RWPE2 (cell line): ENCODE results near the gene CYB5D1.

Experiments used
- ATAC-seq: fragments of 200-7000 bp; cut with Tn5 transposase; 3 replicates; pipeline ENCODE4 v1.9.1; 2021; ENCODE audit warnings: low read depth
- DNase-seq: peaks from one replicate; pipeline ENCODE4 v3.0.0-alpha.2; 2020; ENCODE audit warnings: low spot score
- H3K27ac ChIP-seq: fragments of 450-650 bp; 2 replicates; pipeline ENCODE4 v1.5.1; 2017; ENCODE audit warnings: mild to moderate bottlenecking; ENCODE audit not compliant: poor library complexity, severe bottlenecking
- H3K27me3 ChIP-seq: fragments of 250-450 bp; sonication (Bioruptor Pico); 2 replicates; pipeline ENCODE4 v1.5.1; 2021; ENCODE audit warnings: mild to moderate bottlenecking, moderate library complexity; ENCODE audit not compliant: insufficient read depth, poor library complexity, severe bottlenecking
- H3K36me3 ChIP-seq: fragments of 250-450 bp; sonication (Bioruptor Pico); 2 replicates; pipeline ENCODE4 v1.5.1; 2020; ENCODE audit warnings: low read depth, mild to moderate bottlenecking, moderate library complexity
- H3K4me1 ChIP-seq: fragments of 250-450 bp; sonication (Bioruptor Pico); 2 replicates; pipeline ENCODE4 v1.5.1; 2021; ENCODE audit warnings: mild to moderate bottlenecking, moderate library complexity; ENCODE audit not compliant: insufficient read depth, poor library complexity, severe bottlenecking
- H3K4me3 ChIP-seq: fragments of 250-450 bp; sonication (Bioruptor Pico); 2 replicates; pipeline ENCODE4 v1.5.1; 2021; ENCODE audit warnings: mild to moderate bottlenecking, moderate library complexity; ENCODE audit not compliant: severe bottlenecking
- H3K9me3 ChIP-seq: fragments of 250-450 bp; sonication (Bioruptor Pico); 2 replicates; pipeline ENCODE4 v1.5.1; 2021; ENCODE audit warnings: mild to moderate bottlenecking, moderate library complexity; ENCODE audit not compliant: severe bottlenecking
- CTCF ChIP-seq: fragments of 450-650 bp; IDR thresholded peaks from one replicate; pipeline ENCODE4 v1.5.1; 2017; ENCODE audit warnings: mild to moderate bottlenecking, moderate library complexity; ENCODE audit not compliant: poor library complexity, severe bottlenecking

The CYB5D1 gene

GRCh38 chr17:7816926-7817642, 40.7 kb upstream of the CYB5D1 start:
- no peak for ATAC-seq
- Histone ChIP-seq H3K4me3 (no peak overlapping the region), H3K9me3 (no peaks in the 10 kb centered on the region), H3K27me3 (no peaks in the 10 kb centered on the region), H3K4me1 (no peaks in the 10 kb centered on the region), H3K27ac (no peak overlapping the region), H3K36me3 (no peaks in the 10 kb centered on the region)
- no peak for TF ChIP-seq CTCF
- no peak for DNase-seq

GRCh38 chr17:7817643-7817964, 40.2 kb upstream of the CYB5D1 start:
- Histone ChIP-seq H3K4me1 (no peaks in the 10 kb centered on the region), H3K36me3 (no peaks in the 10 kb centered on the region), H3K9me3 (no peaks in the 10 kb centered on the region), H3K27me3 (no peaks in the 10 kb centered on the region), H3K27ac (no peak overlapping the region), H3K4me3 (no peak overlapping the region)
- DNase-seq (no peak), ATAC-seq (no peak)
- no peak for TF ChIP-seq CTCF

GRCh38 chr17:7818026-7818425, 39.8 kb upstream of the CYB5D1 start:
- Histone ChIP-seq H3K9me3 (no peaks in the 10 kb centered on the region), H3K4me3 (no peak overlapping the region), H3K36me3 (no peaks in the 10 kb centered on the region), H3K27me3 (no peaks in the 10 kb centered on the region), H3K27ac (no peak overlapping the region), H3K4me1 (no peaks in the 10 kb centered on the region)
- DNase-seq, result no peak
- ATAC-seq, result no peak
- TF ChIP-seq CTCF, result no peak

DNA sequence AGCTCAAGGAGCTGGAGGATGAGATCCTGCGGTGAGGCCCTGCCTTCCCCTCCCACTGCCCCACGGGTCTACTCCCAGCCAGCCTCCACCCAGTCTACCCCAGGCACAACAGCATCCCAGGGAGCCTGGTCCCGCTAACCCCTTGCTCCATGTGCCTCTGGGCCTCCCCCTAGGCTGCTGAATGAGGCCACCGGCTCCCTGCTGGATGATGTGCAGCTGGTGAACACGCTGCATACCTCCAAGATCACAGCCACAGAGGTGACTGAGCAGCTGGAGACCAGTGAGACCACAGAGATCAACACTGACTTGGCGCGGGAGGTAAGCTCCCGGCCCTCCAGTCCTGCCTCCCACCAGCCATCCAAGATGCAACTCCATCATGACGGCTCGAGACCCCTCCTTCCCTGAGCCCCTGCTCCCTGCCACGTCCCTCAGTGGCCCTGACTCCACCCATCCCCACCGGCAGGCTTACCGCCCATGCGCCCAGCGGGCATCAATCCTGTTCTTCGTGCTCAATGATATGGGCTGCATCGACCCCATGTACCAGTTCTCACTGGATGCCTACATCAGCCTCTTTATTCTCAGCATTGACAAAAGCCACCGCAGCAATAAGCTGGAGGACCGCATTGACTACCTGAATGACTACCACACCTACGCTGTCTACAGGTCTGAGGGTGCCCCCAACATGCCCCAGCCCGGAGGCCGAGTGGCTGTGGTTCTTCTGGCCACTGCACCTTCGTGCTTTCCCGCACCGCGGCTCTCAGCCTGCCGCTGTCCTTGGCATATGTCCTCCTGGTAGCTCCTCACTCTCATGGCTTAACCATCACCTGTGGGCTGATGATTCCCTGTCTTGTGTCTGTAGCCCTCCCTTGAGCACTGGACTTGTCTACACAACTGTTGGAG, 38.8 kb upstream of the CYB5D1 start:
- no peaks in the 10 kb centered on the region for H3K27me3 ChIP-seq
- DNase-seq (no peak), ATAC-seq (no peak)
- no peak for TF ChIP-seq CTCF
- no peaks in the 10 kb centered on the region for H3K9me3 ChIP-seq
- no peaks in the 10 kb centered on the region for H3K4me1 ChIP-seq
- no peak overlapping the region for H3K4me3 ChIP-seq
- no peaks in the 10 kb centered on the region for H3K36me3 ChIP-seq
- no peak overlapping the region for H3K27ac ChIP-seq

DNA sequence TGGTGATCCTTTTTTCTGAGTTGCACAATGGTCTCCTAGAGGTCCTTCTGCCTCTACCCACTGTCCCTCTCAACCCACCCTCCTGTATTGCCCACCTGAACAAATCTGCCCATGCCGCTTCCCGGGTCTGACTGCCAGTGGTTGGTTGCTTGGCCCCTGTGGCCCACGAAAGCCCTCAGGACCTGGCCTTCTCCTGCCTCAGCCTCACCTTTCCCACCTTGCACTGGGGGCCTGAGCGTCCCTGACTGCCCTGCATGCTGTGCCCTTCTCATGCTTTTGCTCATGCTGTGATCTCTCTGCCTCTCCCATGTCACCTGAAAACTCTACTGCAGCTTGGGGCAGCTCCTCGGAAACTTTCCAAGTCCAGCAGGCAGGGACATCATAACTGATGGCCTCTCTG, 37.6 kb upstream of the CYB5D1 start:
- DNase-seq (no peak), ATAC-seq (no peak)
- no peak overlapping the region for H3K27ac ChIP-seq

More for the DNA sequence above, 37.6 kb upstream of the CYB5D1 start:
- Histone ChIP-seq H3K36me3 (no peaks in the 10 kb centered on the region), H3K4me1 (no peaks in the 10 kb centered on the region), H3K4me3 (no peak overlapping the region), H3K27me3 (no peaks in the 10 kb centered on the region), H3K9me3 (no peaks in the 10 kb centered on the region)
- TF ChIP-seq CTCF, result no peak
